Measurements from ENCODE around the gene ADARB1.

Gene ADARB1

GRCh38 chr21:45042664-45043161 lies 31.7 kb upstream of the ADARB1 start:
- H3K27me3 ChIP-seq (ENCODE audit: low read length): no peaks in the 10 kb centered on the region
- no peak overlapping the region for H3K4me3 ChIP-seq (ENCODE audit: insufficient read depth, low read length, poor library complexity, severe bottlenecking)
- TF ChIP-seq CTCF (IDR thresholded peaks at IDR 0.05; ENCODE audit: insufficient read depth, low read length, poor library complexity, severe bottlenecking): no peak
- TF ChIP-seq EZH2phosphoT487 (conservative IDR thresholded peaks at IDR 0.05; ENCODE audit: low read length): no peak
- no peaks in the 10 kb centered on the region for H3K9me2 ChIP-seq (replicated peaks; ENCODE audit: insufficient read depth, low read length)
- H4K20me1 ChIP-seq (ENCODE audit: low read depth, low read length): no peaks in the 10 kb centered on the region
- no peaks in the 10 kb centered on the region for H3K36me3 ChIP-seq (ENCODE audit: low read length)
- peaks cover 11% of the 10 kb centered on the region; the same call in 1 of the 2 replicates for H3K9me3 ChIP-seq (ENCODE audit: insufficient read depth, low read length)
- no peak overlapping the region for H3K9ac ChIP-seq (ENCODE audit: low read length)
- H3K4me2 ChIP-seq (ENCODE audit: low read depth, low read length, poor library complexity, severe bottlenecking): no peak overlapping the region
- H2AFZ ChIP-seq (ENCODE audit: low read depth, low read length, severe bottlenecking): no peak overlapping the region
- H3F3A ChIP-seq (ENCODE audit: insufficient read depth): no peaks in the 10 kb centered on the region
- H3K79me2 ChIP-seq (ENCODE audit: insufficient read depth, low read length): no peaks in the 10 kb centered on the region
- no peak overlapping the region for H3K27ac ChIP-seq (ENCODE audit: low read depth, low read length)

DNA sequence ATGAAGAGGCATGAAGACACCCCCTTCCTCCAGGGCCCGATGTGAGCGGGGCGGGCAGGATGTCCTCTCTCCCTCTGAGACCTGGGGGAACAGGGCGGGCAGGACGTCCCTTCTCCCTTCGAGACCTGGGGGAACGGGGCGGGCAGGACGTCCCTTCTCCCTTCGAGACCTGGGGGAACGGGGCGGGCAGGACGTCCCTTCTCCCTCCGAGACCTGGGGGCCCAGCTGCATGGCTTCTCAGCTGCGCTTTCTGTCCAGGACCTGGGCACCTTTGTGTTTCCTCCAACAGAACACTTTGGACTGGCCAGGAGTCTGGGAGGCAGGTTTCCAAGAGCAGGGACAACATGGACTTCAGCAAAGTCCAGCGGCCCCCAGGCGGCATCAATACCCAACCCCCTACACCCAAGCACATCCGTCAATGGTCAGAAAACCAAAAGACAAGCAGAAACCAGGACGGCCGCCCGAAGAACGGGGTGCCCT lies 30.8 kb upstream of the ADARB1 start:
- H3F3A ChIP-seq (ENCODE audit: insufficient read depth): no peaks in the 10 kb centered on the region
- no peak overlapping the region for H3K4me2 ChIP-seq (ENCODE audit: low read depth, low read length, poor library complexity, severe bottlenecking)
- H3K9ac ChIP-seq (ENCODE audit: low read length): no peak overlapping the region
- H3K9me2 ChIP-seq (replicated peaks; ENCODE audit: insufficient read depth, low read length): no peaks in the 10 kb centered on the region
- H4K20me1 ChIP-seq (ENCODE audit: low read depth, low read length): no peaks in the 10 kb centered on the region
- H3K9me3 ChIP-seq (ENCODE audit: insufficient read depth, low read length): peaks cover 11% of the 10 kb centered on the region; the same call in 1 of the 2 replicates
- H3K79me2 ChIP-seq (ENCODE audit: insufficient read depth, low read length): no peaks in the 10 kb centered on the region
- no peak overlapping the region for H3K27ac ChIP-seq (ENCODE audit: low read depth, low read length)
- H3K27me3 ChIP-seq (ENCODE audit: low read length): no peaks in the 10 kb centered on the region
- no peak overlapping the region for H2AFZ ChIP-seq (ENCODE audit: low read depth, low read length, severe bottlenecking)
- H3K4me3 ChIP-seq (ENCODE audit: insufficient read depth, low read length, poor library complexity, severe bottlenecking): no peak overlapping the region
- H3K36me3 ChIP-seq (ENCODE audit: low read length): no peaks in the 10 kb centered on the region
- TF ChIP-seq EZH2phosphoT487 (conservative IDR thresholded peaks at IDR 0.05; ENCODE audit: low read length) (no peak), CTCF (IDR thresholded peaks at IDR 0.05; ENCODE audit: insufficient read depth, low read length, poor library complexity, severe bottlenecking) (no peak)

DNA sequence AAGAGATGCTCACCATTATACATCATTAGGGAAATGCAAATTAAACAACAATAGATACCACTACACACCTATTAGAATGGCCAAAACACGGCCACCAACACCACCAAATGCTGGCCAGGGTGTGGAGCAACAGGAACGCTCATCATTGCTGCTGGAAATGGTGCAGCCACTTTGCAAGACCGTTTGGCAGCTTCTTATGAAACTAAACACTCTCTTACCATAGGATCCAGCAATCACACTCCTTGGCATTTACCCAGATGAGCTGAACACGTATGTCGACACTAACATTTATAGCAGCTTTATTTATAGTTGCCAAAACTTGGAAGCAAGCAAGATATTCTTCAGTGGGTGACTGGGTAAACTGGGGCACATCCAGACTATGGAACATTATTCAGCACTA lies 28.9 kb upstream of the ADARB1 start:
- Histone ChIP-seq H2AFZ (ENCODE audit: low read depth, low read length, severe bottlenecking) (no peak overlapping the region), H3F3A (ENCODE audit: insufficient read depth) (no peaks in the 10 kb centered on the region), H3K27ac (ENCODE audit: low read depth, low read length) (no peak overlapping the region), H3K36me3 (ENCODE audit: low read length) (no peaks in the 10 kb centered on the region), H4K20me1 (ENCODE audit: low read depth, low read length) (no peaks in the 10 kb centered on the region), H3K4me2 (ENCODE audit: low read depth, low read length, poor library complexity, severe bottlenecking) (no peak overlapping the region), H3K9me2 (replicated peaks; ENCODE audit: insufficient read depth, low read length) (no peaks in the 10 kb centered on the region), H3K9ac (ENCODE audit: low read length) (no peak overlapping the region), H3K27me3 (ENCODE audit: low read length) (0 out of 2 replicates have a peak, but pooled peaks cover 3% of the 10 kb centered on the region), H3K9me3 (ENCODE audit: insufficient read depth, low read length) (peaks cover 11% of the 10 kb centered on the region; the same call in 1 of the 2 replicates), H3K79me2 (ENCODE audit: insufficient read depth, low read length) (no peaks in the 10 kb centered on the region), H3K4me3 (ENCODE audit: insufficient read depth, low read length, poor library complexity, severe bottlenecking) (no peak overlapping the region)
- TF ChIP-seq CTCF (IDR thresholded peaks at IDR 0.05; ENCODE audit: insufficient read depth, low read length, poor library complexity, severe bottlenecking): no peak
- TF ChIP-seq EZH2phosphoT487 (conservative IDR thresholded peaks at IDR 0.05; ENCODE audit: low read length): no peak

All from SU-DHL-6 (cell line).